CD8-positive, alpha-beta memory T cell (primary cell): Measurements from ENCODE around the gene RPUSD4. TPM values are rescaled to one million over a fixed set of nuclear protein-coding genes. Genes with fewer than 3 reads are reported as not detected.

ENCODE experiments used
- CTCF ChIA-PET: fragments of 350-600 bp; sonication (Branson Sonifier 250); formaldehyde crosslinking; loops from one replicate; lab custom pipeline; 2021; ENCODE audit warnings: antibody characterized with exemption; lab: Charles Lee
- POLR2A ChIA-PET: fragments of 350-600 bp; sonication (Branson Sonifier 250); formaldehyde crosslinking; loops from one replicate; lab custom pipeline; 2021; ENCODE audit warnings: antibody characterized with exemption; lab: Charles Lee
- DNase-seq, 5 donors: peaks; one replicate each; pipeline versions ENCODE4 v3.0.0 to v3.0.0-alpha.2; 2020 to 2022; ENCODE audit warnings: mixed read lengths in 1 of 5
- H3K27ac ChIP-seq: one replicate; pipeline ENCODE4 v1.7.0; 2013; ENCODE audit warnings: low read depth, mild to moderate bottlenecking, low read length, moderate library complexity
- H3K27me3 ChIP-seq: 2 replicates; pipeline ENCODE4 v1.7.0; 2013; ENCODE audit warnings: low read length, mild to moderate bottlenecking; ENCODE audit not compliant: insufficient read depth, poor library complexity, severe bottlenecking
- H3K36me3 ChIP-seq: 2 replicates; pipeline ENCODE4 v1.7.0; 2013; ENCODE audit warnings: mild to moderate bottlenecking, low read length, moderate library complexity; ENCODE audit not compliant: insufficient read depth
- H3K4me1 ChIP-seq: 2 replicates; pipeline ENCODE4 v1.7.0; 2013; ENCODE audit warnings: mild to moderate bottlenecking, low read length, moderate library complexity; ENCODE audit not compliant: insufficient read depth
- H3K4me3 ChIP-seq: 2 replicates; pipeline ENCODE4 v1.7.0; 2013; ENCODE audit warnings: mild to moderate bottlenecking, low read length
- H3K9me3 ChIP-seq: 2 replicates; pipeline ENCODE4 v1.7.0; 2013; ENCODE audit warnings: mild to moderate bottlenecking, low read length
- H3K27ac Mint-ChIP-seq, 8 donors: one replicate each; pipeline ENCODE4 v1.8.0; 2020 to 2021; ENCODE audit warnings: mixed read lengths in 8 of 8, mild to moderate bottlenecking in 6 of 8, inconsistent platforms in 3 of 8, moderate library complexity in 3 of 8
- H3K27me3 Mint-ChIP-seq, 2 donors: one replicate each; pipeline ENCODE4 v1.8.0; 2020 to 2021; ENCODE audit warnings: mixed read lengths in 2 of 2, mild to moderate bottlenecking in 1 of 2, moderate library complexity in 1 of 2
- H3K36me3 Mint-ChIP-seq, 3 donors: one replicate each; pipeline ENCODE4 v1.8.0; 2020 to 2021; ENCODE audit warnings: mixed read lengths in 3 of 3, inconsistent platforms in 1 of 3, mild to moderate bottlenecking in 1 of 3
- H3K4me1 Mint-ChIP-seq, 3 donors: one replicate each; pipeline ENCODE4 v1.8.0; 2020 to 2021; ENCODE audit warnings: mixed read lengths in 3 of 3, inconsistent platforms in 1 of 3, mild to moderate bottlenecking in 1 of 3
- H3K4me3 Mint-ChIP-seq, 7 donors: one replicate each; pipeline ENCODE4 v1.8.0; 2020 to 2021; ENCODE audit warnings: mixed read lengths in 7 of 7, mild to moderate bottlenecking in 6 of 7, moderate library complexity in 4 of 7, inconsistent platforms in 2 of 7
- H3K9me3 Mint-ChIP-seq, 5 donors: one replicate each; pipeline ENCODE4 v1.8.0; 2020 to 2022; ENCODE audit warnings: mixed read lengths in 5 of 5, mild to moderate bottlenecking in 3 of 5, moderate library complexity in 2 of 5, inconsistent platforms in 1 of 5
- polyA plus RNA-seq: library from polyadenylated mRNA; unstranded; fragments of 300-500 nt; fragmentation: Illumina TruSeq; gene quantifications from one replicate; pipeline ENCODE4 v1.2.3, GENCODE V29; 2021
- total RNA-seq, 2 experiments: library from RNA; stranded (reverse); gene quantifications; one replicate each; pipeline ENCODE4 v1.2.3, GENCODE V29; 2021

RPUSD4 gene
- total and polyA plus RNA-seq, 3 experiments from 2014 or later = 20.4 to 48.8 (median 47.3) TPM

- no peaks in the 10 kb centered on the region for H3K4me1 ChIP-seq
- no peaks in the 10 kb centered on the region for H3K27me3 ChIP-seq
- no peak overlapping the region for H3K27ac ChIP-seq
- Mint-ChIP-seq H3K27me3 (peaks cover 5 to 23% of the 10 kb centered on the region in 2 donors), H3K4me3 (no peak overlapping the region), H3K27ac (no peak overlapping the region), H3K36me3 (no peaks in the 10 kb centered on the region), H3K9me3 (no peaks in the 10 kb centered on the region), H3K4me1 (no peaks in the 10 kb centered on the region)
- no peaks in the 10 kb centered on the region for H3K36me3 ChIP-seq
- H3K9me3 ChIP-seq = no peaks in the 10 kb centered on the region
- DNase-seq = no peak
- CTCF ChIA-PET = no interaction called here
- POLR2A ChIA-PET = no interaction called here
- H3K4me3 ChIP-seq = no peak overlapping the region
Measured at GRCh38 chr11:126163779-126164178, 47.7 kb downstream of the RPUSD4 start.

GRCh38 chr11:126163074-126163700, 48.3 kb downstream of the RPUSD4 start:
- H3K4me3 ChIP-seq = no peak overlapping the region
- ChIA-PET POLR2A (no interaction called here), CTCF (no interaction called here)
- no peaks in the 10 kb centered on the region for H3K36me3 ChIP-seq
- no peak overlapping the region for H3K27ac ChIP-seq
- no peaks in the 10 kb centered on the region for H3K9me3 ChIP-seq
- H3K4me3 Mint-ChIP-seq = no peak overlapping the region
- H3K36me3 Mint-ChIP-seq = no peaks in the 10 kb centered on the region
- no peaks in the 10 kb centered on the region for H3K4me1 Mint-ChIP-seq
- no peak for DNase-seq
- no peaks in the 10 kb centered on the region for H3K27me3 ChIP-seq
- no peaks in the 10 kb centered on the region for H3K4me1 ChIP-seq
- H3K27me3 Mint-ChIP-seq = peaks cover 5 to 19% of the 10 kb centered on the region in 2 donors
- H3K9me3 Mint-ChIP-seq = no peaks in the 10 kb centered on the region
- no peak overlapping the region for H3K27ac Mint-ChIP-seq

- no peaks in the 10 kb centered on the region for H3K4me1 ChIP-seq
- ChIA-PET CTCF (no interaction called here), POLR2A (no interaction called here)
- H3K36me3 ChIP-seq = no peaks in the 10 kb centered on the region
- H3K9me3 Mint-ChIP-seq = no peaks in the 10 kb centered on the region
- H3K27me3 ChIP-seq = no peaks in the 10 kb centered on the region
- H3K27ac ChIP-seq = no peak overlapping the region
- H3K9me3 ChIP-seq = no peaks in the 10 kb centered on the region
- no peak overlapping the region for H3K4me3 ChIP-seq
- no peak for DNase-seq
- H3K4me3 Mint-ChIP-seq = peak overlapping the region in 1 of 7 donors; percentile 67
- H3K27ac Mint-ChIP-seq = no peak overlapping the region
- no peaks in the 10 kb centered on the region for H3K36me3 Mint-ChIP-seq
- peaks cover 5 to 19% of the 10 kb centered on the region in 2 donors for H3K27me3 Mint-ChIP-seq
- H3K4me1 Mint-ChIP-seq = no peaks in the 10 kb centered on the region
Measured at GRCh38 chr11:126162306-126163030, 49.0 kb downstream of the RPUSD4 start.

GRCh38 chr11:126161023-126161391, 50.4 kb downstream of the RPUSD4 start:
- CTCF ChIA-PET = no interaction called here
- POLR2A ChIA-PET = no interaction called here

DNA sequence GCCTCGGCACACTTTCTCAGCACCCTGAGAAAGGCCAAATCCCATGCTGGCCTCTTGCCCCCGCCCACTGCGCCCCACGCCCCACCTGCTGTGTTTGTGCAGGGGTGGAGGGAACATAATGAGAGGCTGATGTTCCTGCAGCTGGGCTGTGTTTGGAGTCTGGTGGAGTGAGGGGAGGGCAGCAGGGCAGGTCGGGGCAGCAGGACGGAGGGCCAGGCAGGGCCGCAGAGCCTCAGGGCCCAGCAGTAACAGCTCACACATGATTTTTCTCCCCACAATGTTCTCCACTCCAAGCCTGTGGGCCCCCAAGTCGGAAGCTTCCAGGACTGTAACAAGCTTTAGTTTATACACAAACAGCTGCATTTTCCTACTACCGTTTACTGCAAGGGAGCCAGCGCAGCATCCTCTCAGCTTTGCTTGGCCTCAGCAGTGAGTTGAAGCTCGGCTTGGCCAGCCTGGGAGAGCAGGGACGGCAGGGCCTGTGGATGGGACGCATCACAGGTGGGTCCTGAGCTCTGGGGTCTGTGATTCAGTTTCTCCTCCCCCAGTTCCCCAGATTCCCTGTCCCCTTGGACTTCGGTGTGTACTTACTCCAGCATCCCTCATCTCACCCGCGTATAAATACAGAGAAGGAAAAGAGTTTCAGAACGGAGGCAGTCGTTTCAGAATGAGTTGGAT, 51.0 kb downstream of the RPUSD4 start:
- Mint-ChIP-seq H3K27me3 (peaks cover 6 to 9% of the 10 kb centered on the region in 2 donors), H3K4me3 (no peak overlapping the region), H3K4me1 (no peaks in the 10 kb centered on the region), H3K9me3 (no peaks in the 10 kb centered on the region), H3K27ac (no peak overlapping the region), H3K36me3 (no peaks in the 10 kb centered on the region)
- Histone ChIP-seq H3K4me1 (no peaks in the 10 kb centered on the region), H3K27ac (no peak overlapping the region), H3K9me3 (no peaks in the 10 kb centered on the region), H3K36me3 (no peaks in the 10 kb centered on the region), H3K27me3 (no peaks in the 10 kb centered on the region), H3K4me3 (no peak overlapping the region)
- no peak for DNase-seq
- POLR2A ChIA-PET = no interaction called here
- CTCF ChIA-PET = no interaction called here

More at GRCh38 chr11:126161023-126161391, 50.4 kb downstream of the RPUSD4 start:
- Histone ChIP-seq H3K4me3 (no peak overlapping the region), H3K9me3 (no peaks in the 10 kb centered on the region), H3K36me3 (no peaks in the 10 kb centered on the region), H3K27ac (no peak overlapping the region), H3K27me3 (no peaks in the 10 kb centered on the region), H3K4me1 (no peaks in the 10 kb centered on the region)
- Mint-ChIP-seq H3K27ac (no peak overlapping the region), H3K4me1 (no peaks in the 10 kb centered on the region), H3K27me3 (peaks cover 4 to 9% of the 10 kb centered on the region in 2 donors), H3K9me3 (no peaks in the 10 kb centered on the region), H3K4me3 (no peak overlapping the region), H3K36me3 (no peaks in the 10 kb centered on the region)
- no peak for DNase-seq

GRCh38 chr11:126159719-126160344, 51.6 kb downstream of the RPUSD4 start:
- H3K9me3 ChIP-seq = no peaks in the 10 kb centered on the region
- Mint-ChIP-seq H3K4me1 (no peaks in the 10 kb centered on the region), H3K9me3 (no peaks in the 10 kb centered on the region), H3K27me3 (peaks cover 5 to 9% of the 10 kb centered on the region in 2 donors), H3K4me3 (no peak overlapping the region), H3K27ac (no peak overlapping the region), H3K36me3 (no peaks in the 10 kb centered on the region)
- no peaks in the 10 kb centered on the region for H3K27me3 ChIP-seq
- ChIA-PET POLR2A (no interaction called here), CTCF (no interaction called here)
- H3K27ac ChIP-seq = no peak overlapping the region
- no peaks in the 10 kb centered on the region for H3K36me3 ChIP-seq
- DNase-seq = no peak
- H3K4me3 ChIP-seq = no peak overlapping the region
- no peaks in the 10 kb centered on the region for H3K4me1 ChIP-seq

GRCh38 chr11:126158054-126158791, 53.2 kb downstream of the RPUSD4 start:
- ChIA-PET CTCF (no interaction called here), POLR2A (no interaction called here)
- Mint-ChIP-seq H3K9me3 (peaks cover 0 to under 1% (median 0%) of the 10 kb centered on the region in 5 donors), H3K27ac (no peak overlapping the region), H3K27me3 (peaks cover 5 to 9% of the 10 kb centered on the region in 2 donors), H3K4me3 (no peak overlapping the region), H3K4me1 (no peaks in the 10 kb centered on the region), H3K36me3 (peaks cover 0 to under 1% (median 0%) of the 10 kb centered on the region in 3 donors)
- H3K4me3 ChIP-seq = no peak overlapping the region
- no peak for DNase-seq
- no peaks in the 10 kb centered on the region for H3K4me1 ChIP-seq
- H3K27ac ChIP-seq = no peak overlapping the region
- no peaks in the 10 kb centered on the region for H3K9me3 ChIP-seq
- H3K27me3 ChIP-seq = no peaks in the 10 kb centered on the region
- no peaks in the 10 kb centered on the region for H3K36me3 ChIP-seq
